Loucy (cell line): ENCODE data around the gene RNF145.
"Not testable (repeated sequence)": the region's sequence is repeated elsewhere in the genome, so short reads cannot be mapped to it uniquely, and the experiment has no call there.

Experiments used
- H2AFZ ChIP-seq: fragments of 200-600 bp; sonication (generic); 2 replicates; pipeline ENCODE4 v1.6.0; 2016; ENCODE audit warnings: antibody characterized with exemption, mild to moderate bottlenecking, low read length, moderate library complexity
- H3F3A ChIP-seq: fragments of 200-600 bp; 2 replicates; pipeline ENCODE4 v1.6.0; 2016; ENCODE audit warnings: antibody characterized with exemption, low read depth, mild to moderate bottlenecking
- H3K27me3 ChIP-seq: fragments of 200-600 bp; sonication (generic); 2 replicates; pipeline ENCODE4 v1.6.1; 2014; ENCODE audit warnings: low read length, mild to moderate bottlenecking; ENCODE audit not compliant: insufficient read depth, poor library complexity, severe bottlenecking
- H3K36me3 ChIP-seq: fragments of 200-600 bp; sonication (generic); 2 replicates; pipeline ENCODE4 v1.6.1; 2016; ENCODE audit warnings: low read length; ENCODE audit not compliant: insufficient read depth
- H3K4me1 ChIP-seq: fragments of 200-600 bp; sonication (generic); 2 replicates; pipeline ENCODE4 v1.5.1; 2014; ENCODE audit warnings: low read length, mild to moderate bottlenecking; ENCODE audit not compliant: insufficient read depth, poor library complexity, severe bottlenecking
- H3K4me2 ChIP-seq: fragments of 200-600 bp; sonication (generic); 2 replicates; pipeline ENCODE4 v1.6.0; 2014; ENCODE audit warnings: antibody characterized with exemption, low read length, low read depth, mild to moderate bottlenecking; ENCODE audit not compliant: poor library complexity, severe bottlenecking
- H3K4me3 ChIP-seq: fragments of 200-600 bp; sonication (generic); 2 replicates; pipeline ENCODE4 v1.5.1; 2014; ENCODE audit warnings: low read length, mild to moderate bottlenecking, mixed read lengths; ENCODE audit not compliant: poor library complexity, severe bottlenecking
- H3K79me2 ChIP-seq: fragments of 200-600 bp; sonication (generic); 2 replicates; pipeline ENCODE4 v1.6.1; 2014; ENCODE audit warnings: low read length; ENCODE audit not compliant: insufficient read depth
- H3K9ac ChIP-seq: fragments of 200-600 bp; sonication (generic); 2 replicates; pipeline ENCODE4 v1.6.0; 2014; ENCODE audit warnings: mild to moderate bottlenecking, low read depth, low read length, moderate library complexity; ENCODE audit not compliant: poor library complexity, severe bottlenecking
- H3K9me2 ChIP-seq: fragments of 200-600 bp; sonication (generic); replicated peaks from 2 replicates; pipeline ENCODE4 v1.6.1; 2016; ENCODE audit warnings: low read depth, low read length, mixed read lengths
- H3K9me3 ChIP-seq: fragments of 200-600 bp; sonication (generic); 2 replicates; pipeline ENCODE4 v1.6.1; 2014; ENCODE audit warnings: mild to moderate bottlenecking, antibody characterized with exemption, low read length, low read depth; ENCODE audit not compliant: insufficient read depth
- H4K20me1 ChIP-seq: fragments of 200-600 bp; sonication (generic); 2 replicates; pipeline ENCODE4 v1.6.0; 2014; ENCODE audit warnings: antibody characterized with exemption, low read length, mild to moderate bottlenecking; ENCODE audit not compliant: insufficient read depth, poor library complexity, severe bottlenecking
- CTCF ChIP-seq: fragments of 200-600 bp; sonication (generic); conservative IDR thresholded peaks from 2 replicates; pipeline ENCODE4 v1.5.1; 2014; ENCODE audit warnings: mild to moderate bottlenecking, antibody characterized with exemption, low read length
- EZH2phosphoT487 ChIP-seq: fragments of 200-600 bp; IDR thresholded peaks from 2 replicates; pipeline ENCODE4 v1.6.1; 2018; ENCODE audit warnings: antibody characterized with exemption, mild to moderate bottlenecking, moderate library complexity, borderline replicate concordance

Gene RNF145

GRCh38 chr5:159230657-159231056 lies 21.3 kb upstream of the RNF145 start:
- Histone ChIP-seq H4K20me1 (no peaks in the 10 kb centered on the region), H3K9me3 (no peaks in the 10 kb centered on the region), H3K4me3 (no peak overlapping the region), H3K27me3 (no peaks in the 10 kb centered on the region), H3K9ac (no peak overlapping the region), H3K4me2 (no peak overlapping the region), H3K36me3 (no peaks in the 10 kb centered on the region), H3K4me1 (no peaks in the 10 kb centered on the region), H3K79me2 (no peaks in the 10 kb centered on the region), H3F3A (no peaks in the 10 kb centered on the region), H2AFZ (no peak overlapping the region), H3K9me2 (no peaks in the 10 kb centered on the region)
- no peak for TF ChIP-seq CTCF

GRCh38 chr5:159228097-159228496 lies 18.7 kb upstream of the RNF145 start:
- H3K4me2 ChIP-seq, H3K36me3 ChIP-seq, H3K79me2 ChIP-seq, H3F3A ChIP-seq, H3K4me3 ChIP-seq, H3K27me3 ChIP-seq, H4K20me1 ChIP-seq, H3K9ac ChIP-seq, H2AFZ ChIP-seq, H3K4me1 ChIP-seq, H3K9me3 ChIP-seq, H3K9me2 ChIP-seq: not testable (repeated sequence)

- no peaks in the 10 kb centered on the region for H3K9me3 ChIP-seq
- H3K9ac ChIP-seq: no peak overlapping the region
- no peak overlapping the region for H3K4me3 ChIP-seq
- H3K4me2 ChIP-seq: no peak overlapping the region
- no peaks in the 10 kb centered on the region for H3F3A ChIP-seq
- no peaks in the 10 kb centered on the region for H3K9me2 ChIP-seq
- no peaks in the 10 kb centered on the region for H3K36me3 ChIP-seq
- H3K4me1 ChIP-seq: no peaks in the 10 kb centered on the region
- H3K27me3 ChIP-seq: no peaks in the 10 kb centered on the region
- H3K79me2 ChIP-seq: no peaks in the 10 kb centered on the region
- no peak overlapping the region for H2AFZ ChIP-seq
- TF ChIP-seq CTCF (no peak), EZH2phosphoT487 (no peak)
- H4K20me1 ChIP-seq: no peaks in the 10 kb centered on the region
Observed at GRCh38 chr5:159227452-159227851, 18.1 kb upstream of the RNF145 start.

GRCh38 chr5:159226451-159226850 lies 17.1 kb upstream of the RNF145 start:
- no peaks in the 10 kb centered on the region for H3K9me2 ChIP-seq
- no peaks in the 10 kb centered on the region for H3K27me3 ChIP-seq
- H3K9me3 ChIP-seq: no peaks in the 10 kb centered on the region
- no peaks in the 10 kb centered on the region for H4K20me1 ChIP-seq
- no peaks in the 10 kb centered on the region for H3F3A ChIP-seq
- H3K79me2 ChIP-seq: no peaks in the 10 kb centered on the region
- H3K4me2 ChIP-seq: no peak overlapping the region
- no peak overlapping the region for H2AFZ ChIP-seq
- H3K4me3 ChIP-seq: no peak overlapping the region
- H3K4me1 ChIP-seq: no peaks in the 10 kb centered on the region
- H3K36me3 ChIP-seq: no peaks in the 10 kb centered on the region
- H3K9ac ChIP-seq: no peak overlapping the region
- TF ChIP-seq EZH2phosphoT487 (no peak), CTCF (no peak)
